Body of pancreas (tissue), 4 donors: ENCODE results near the gene MSI2.

Experiments used
- CTCF ChIP-seq, 7 experiments: fragments of 450-650 bp in 4 of 7; fragments of 200-600 bp in 3 of 7; sonication (generic) in 3 of 7; IDR thresholded peaks; one replicate each; pipeline ENCODE4 v1.5.1; 2016 to 2019; ENCODE audit warnings: antibody characterized with exemption in 7 of 7
- POLR2A ChIP-seq, 3 donors: fragments of 450-650 bp; IDR thresholded peaks; one replicate each; pipeline ENCODE4 v1.6.1; 2016; ENCODE audit warnings: antibody characterized with exemption in 3 of 3, mild to moderate bottlenecking in 2 of 3

GRCh38 chr17:57620576-57620975 is 364.3 kb downstream of the MSI2 start:
- TF ChIP-seq CTCF (IDR thresholded peaks at IDR 0.05), result no peak
- no peak for TF ChIP-seq POLR2A (IDR thresholded peaks at IDR 0.05)
